ENCODE results near the gene TTC28. TPM values are rescaled to one million over a fixed set of nuclear protein-coding genes. Genes with fewer than 3 reads are reported as not detected.

Gene TTC28
- total and polyA plus RNA-seq, 12 donors = 3.4 to 75.6 (median 28.6) TPM

GRCh38 chr22:28647216-28647615, 32.4 kb downstream of the TTC28 start:
- TF ChIP-seq POLR2A (IDR thresholded peaks at IDR 0.05) = no peak
- no peaks in the 10 kb centered on the region for H3K4me1 ChIP-seq (replicated peaks in 1 of 2)
- intact Hi-C loops (cut with DNase I) = no loop called here
- DNase-seq = no peak
- no peaks in the 10 kb centered on the region for H3K27me3 ChIP-seq
- no peak overlapping the region for H3K4me3 ChIP-seq
- H3K9me3 ChIP-seq (replicated peaks in 1 of 3) = no peaks in the 10 kb centered on the region
- no peaks in the 10 kb centered on the region for H3K36me3 ChIP-seq (replicated peaks in 1 of 2)
- 93 to 98% (median 96%) methylated on average over 3 of the region's 3 CpGs for WGBS, 4 donors
- H3K27ac ChIP-seq = no peak overlapping the region

- intact Hi-C loops (cut with DNase I) = no loop called here
- no peak overlapping the region for H3K27ac ChIP-seq
- TF ChIP-seq POLR2A (IDR thresholded peaks at IDR 0.05) = no peak
- no peak for TF ChIP-seq CTCF (IDR thresholded peaks at IDR 0.05)
- H3K4me3 ChIP-seq = no peak overlapping the region
- no peaks in the 10 kb centered on the region for H3K27me3 ChIP-seq
- no peaks in the 10 kb centered on the region for H3K4me1 ChIP-seq (replicated peaks in 1 of 2)
- WGBS, 4 donors = 95 to 100% (median 99%) methylated on average over 2 of the region's 2 CpGs
- H3K36me3 ChIP-seq (replicated peaks in 1 of 2) = no peaks in the 10 kb centered on the region
- no peaks in the 10 kb centered on the region for H3K9me3 ChIP-seq (replicated peaks in 1 of 3)
- no peak for DNase-seq
Measured at GRCh38 chr22:28639321-28639720, 40.3 kb downstream of the TTC28 start.

- no peak overlapping the region for H3K4me3 ChIP-seq
- no peaks in the 10 kb centered on the region for H3K4me1 ChIP-seq (replicated peaks in 1 of 2)
- no peaks in the 10 kb centered on the region for H3K27me3 ChIP-seq
- H3K9me3 ChIP-seq (replicated peaks in 1 of 3) = no peaks in the 10 kb centered on the region
- DNase-seq = no peak
- no peak for TF ChIP-seq CTCF (IDR thresholded peaks at IDR 0.05)
- no peak for TF ChIP-seq POLR2A (IDR thresholded peaks at IDR 0.05)
- intact Hi-C loops (cut with DNase I) = no loop called here
- WGBS, 4 donors = 91 to 97% (median 94%) methylated on average over 8 of the region's 8 CpGs
- no peak overlapping the region for H3K27ac ChIP-seq
- H3K36me3 ChIP-seq (replicated peaks in 1 of 2) = no peaks in the 10 kb centered on the region
Measured at GRCh38 chr22:28637225-28637624, 42.4 kb downstream of the TTC28 start.

GRCh38 chr22:28630177-28630574, 49.5 kb downstream of the TTC28 start:
- no peaks in the 10 kb centered on the region for H3K4me1 ChIP-seq (replicated peaks in 1 of 2)
- 88 to 93% (median 91%) methylated on average over 1 of the region's 1 CpG for WGBS, 4 donors
- H3K9me3 ChIP-seq (replicated peaks in 1 of 3) = no peaks in the 10 kb centered on the region
- no peaks in the 10 kb centered on the region for H3K27me3 ChIP-seq
- H3K27ac ChIP-seq = no peak overlapping the region
- TF ChIP-seq POLR2A (IDR thresholded peaks at IDR 0.05) (no peak), CTCF (IDR thresholded peaks at IDR 0.05) (no peak)
- no peaks in the 10 kb centered on the region for H3K36me3 ChIP-seq (replicated peaks in 1 of 2)
- intact Hi-C loops (cut with DNase I) = no loop called here
- H3K4me3 ChIP-seq = no peak overlapping the region
- DNase-seq = no peak

GRCh38 chr22:28629420-28630176, 50.0 kb downstream of the TTC28 start:
- H3K4me3 ChIP-seq = no peak overlapping the region
- H3K4me1 ChIP-seq (replicated peaks in 1 of 2) = no peaks in the 10 kb centered on the region
- intact Hi-C loops (cut with DNase I) = no loop called here
- no peaks in the 10 kb centered on the region for H3K27me3 ChIP-seq
- no peak overlapping the region for H3K27ac ChIP-seq
- TF ChIP-seq POLR2A (IDR thresholded peaks at IDR 0.05) (no peak), CTCF (IDR thresholded peaks at IDR 0.05) (no peak)
- no peaks in the 10 kb centered on the region for H3K36me3 ChIP-seq (replicated peaks in 1 of 2)
- DNase-seq = no peak
- H3K9me3 ChIP-seq (replicated peaks in 1 of 3) = no peaks in the 10 kb centered on the region
- 82 to 91% (median 87%) methylated on average over 4 of the region's 4 CpGs for WGBS, 4 donors
